CD14-positive monocyte (primary cell): ENCODE results near the gene FAM168A. TPM values are rescaled to one million over a fixed set of nuclear protein-coding genes. Genes with fewer than 3 reads are reported as not detected.
A peak's percentile ranks its signal among the peaks of the same experiment; 100 is the strongest.

Source experiments
- DNase-seq, 3 donors: peaks; one replicate each; pipeline ENCODE4 v3.0.0-alpha.2; 2011 to 2022
- H2AFZ ChIP-seq: 2 replicates; pipeline ENCODE4 v1.6.0; 2012; ENCODE audit warnings: mild to moderate bottlenecking, low read depth, low read length, inconsistent platforms; ENCODE audit not compliant: insufficient read depth, poor library complexity, severe bottlenecking
- H3K27ac ChIP-seq, 2 donors: 1 replicate in 1 of 2; 2 replicates in 1 of 2; pipeline ENCODE4 v1.5.1; 2012 to 2013; ENCODE audit warnings: low read length in 2 of 2, control low read depth in 1 of 2, inconsistent platforms in 1 of 2, low read depth in 1 of 2, mild to moderate bottlenecking in 1 of 2
- H3K27me3 ChIP-seq, 2 donors: one replicate each; pipeline versions ENCODE4 v1.6.0 to v1.6.1; 2011 to 2013; ENCODE audit warnings: low read length in 2 of 2; ENCODE audit not compliant: control insufficient read depth in 2 of 2, insufficient read depth in 2 of 2
- H3K36me3 ChIP-seq, 2 donors: replicated peaks in 1 of 2; 1 replicate in 1 of 2; 2 replicates in 1 of 2; pipeline versions ENCODE4 v1.5.1 to v1.6.1; 2012 to 2013; ENCODE audit warnings: low read length in 2 of 2, control low read depth in 1 of 2, inconsistent platforms in 1 of 2, mild to moderate bottlenecking in 1 of 2; ENCODE audit not compliant: insufficient read depth in 2 of 2, control insufficient read depth in 1 of 2
- H3K4me1 ChIP-seq, 2 donors: 1 replicate in 1 of 2; 2 replicates in 1 of 2; pipeline versions ENCODE4 v1.5.1 to v1.6.1; 2012 to 2013; ENCODE audit warnings: low read length in 2 of 2, control low read depth in 1 of 2, inconsistent platforms in 1 of 2, mild to moderate bottlenecking in 1 of 2, moderate library complexity in 1 of 2; ENCODE audit not compliant: insufficient read depth in 2 of 2, control insufficient read depth in 1 of 2
- H3K4me2 ChIP-seq: replicated peaks from 2 replicates; pipeline ENCODE3; 2012; ENCODE audit warnings: low read length, moderate library complexity, mild to moderate bottlenecking; ENCODE audit not compliant: poor library complexity, severe bottlenecking; ENCODE audit errors: extremely low read depth
- H3K4me3 ChIP-seq, 3 experiments: fragments of 200-600 bp in 1 of 3; sonication (generic) in 1 of 3; replicated peaks in 1 of 3; 1 replicate in 2 of 3; 2 replicates in 1 of 3; pipeline ENCODE4 v1.5.1; 2011 to 2013; ENCODE audit warnings: low read length in 3 of 3, mild to moderate bottlenecking in 3 of 3, control low read depth in 2 of 3, low read depth in 2 of 3, inconsistent platforms in 1 of 3, moderate library complexity in 1 of 3
- H3K79me2 ChIP-seq: 2 replicates; pipeline ENCODE4 v1.6.0; 2012; ENCODE audit warnings: mild to moderate bottlenecking, control low read depth, inconsistent platforms, low read length, moderate library complexity; ENCODE audit not compliant: insufficient read depth
- H3K9ac ChIP-seq: 2 replicates; pipeline ENCODE4 v1.6.0; 2017; ENCODE audit warnings: low read length, mild to moderate bottlenecking; ENCODE audit not compliant: insufficient read depth, poor library complexity, severe bottlenecking
- H3K9me3 ChIP-seq, 2 donors: replicated peaks in 1 of 2; 1 replicate in 1 of 2; 2 replicates in 1 of 2; pipeline versions ENCODE4 v1.5.1 to v1.6.1; 2012 to 2013; ENCODE audit warnings: low read length in 2 of 2, control low read depth in 1 of 2; ENCODE audit not compliant: control insufficient read depth in 1 of 2, insufficient read depth in 1 of 2
- H4K20me1 ChIP-seq: 2 replicates; pipeline ENCODE4 v1.6.0; 2012; ENCODE audit warnings: mild to moderate bottlenecking, low read length, control low read depth, moderate library complexity; ENCODE audit not compliant: insufficient read depth
- H3K27ac Mint-ChIP-seq, 7 donors: one replicate each; pipeline ENCODE4 v1.8.0; 2020; ENCODE audit warnings: mild to moderate bottlenecking in 7 of 7, mixed read lengths in 7 of 7, moderate library complexity in 6 of 7, inconsistent platforms in 2 of 7
- H3K27me3 Mint-ChIP-seq, 3 donors: one replicate each; pipeline ENCODE4 v1.8.0; 2021 to 2022; ENCODE audit warnings: low read depth in 3 of 3, mild to moderate bottlenecking in 3 of 3, mixed read lengths in 3 of 3, moderate library complexity in 3 of 3, inconsistent platforms in 1 of 3
- H3K36me3 Mint-ChIP-seq, 2 donors: one replicate each; pipeline ENCODE4 v1.8.0; 2020; ENCODE audit warnings: mixed read lengths in 2 of 2, inconsistent platforms in 1 of 2, mild to moderate bottlenecking in 1 of 2
- H3K4me1 Mint-ChIP-seq: one replicate; pipeline ENCODE4 v1.8.0; 2020; ENCODE audit warnings: mild to moderate bottlenecking, mixed read lengths
- H3K4me3 Mint-ChIP-seq, 2 donors: one replicate each; pipeline ENCODE4 v1.8.0; 2020; ENCODE audit warnings: mild to moderate bottlenecking in 2 of 2, mixed read lengths in 2 of 2, moderate library complexity in 1 of 2
- H3K9me3 Mint-ChIP-seq, 7 donors: one replicate each; pipeline ENCODE4 v1.8.0; 2020 to 2022; ENCODE audit warnings: mixed read lengths in 7 of 7, mild to moderate bottlenecking in 6 of 7, moderate library complexity in 6 of 7, inconsistent platforms in 2 of 7
- CTCF ChIP-seq: fragments of 200-600 bp; IDR thresholded peaks from one replicate; pipeline ENCODE4 v1.8.0; 2022; ENCODE audit warnings: antibody characterized with exemption, mild to moderate bottlenecking
- WGBS: methylation state at CpG from one replicate; pipeline ENCODE4 v1.1.5; 2013; ENCODE audit warnings: missing lambda C conversion rate; ENCODE audit not compliant: insufficient coverage; 5-methylcytosine and 5-hydroxymethylcytosine counted together
- intact Hi-C, 2 donors: fragments of 100-400 bp; cut with micrococcal nuclease; formaldehyde crosslinking; loops; one replicate each; pipeline versions ENCODE4 v1.15.0 to v1.15.1; 2023
- polyA plus RNA-seq, 3 donors: library from polyadenylated mRNA; depleted of rRNA in 1 of 3; unstranded in 2 of 3; stranded (reverse) in 1 of 3; fragments of 300-500 nt in 2 of 3; fragments of >200 nt in 1 of 3; fragmentation: Illumina TruSeq in 2 of 3; gene quantifications; 1 replicate in 2 of 3; 2 replicates in 1 of 3; pipeline ENCODE4 v1.2.3, GENCODE V29; 2012 to 2021

Gene FAM168A
- polyA plus RNA-seq, 3 donors, result 1.4 to 13.3 (median 2.1) TPM

- Histone ChIP-seq H3K4me1 (peaks cover 30% of the 10 kb centered on the region in 2 donors), H3K9me3 (no peaks in the 10 kb centered on the region), H3K4me2 (no peak overlapping the region), H3K27ac (no peak overlapping the region), H3K4me3 (no peak overlapping the region), H3K79me2 (peaks cover 46% of the 10 kb centered on the region), H3K36me3 (no peaks in the 10 kb centered on the region), H3K27me3 (no peaks in the 10 kb centered on the region), H3K9ac (no peak overlapping the region), H4K20me1 (peaks cover 9% of the 10 kb centered on the region), H2AFZ (no peak overlapping the region)
- 97% methylated on average over 4 of the region's 4 CpGs for WGBS
- intact Hi-C loops, result no loop called here
- Mint-ChIP-seq H3K27ac (no peak overlapping the region), H3K9me3 (no peaks in the 10 kb centered on the region), H3K27me3 (peaks cover 0 to 2% (median 0%) of the 10 kb centered on the region in 3 donors), H3K36me3 (no peaks in the 10 kb centered on the region), H3K4me1 (peaks cover 44% of the 10 kb centered on the region), H3K4me3 (no peak overlapping the region)
- no peak for TF ChIP-seq CTCF
- no peak for DNase-seq
Measured at GRCh38 chr11:73549376-73549775, 48.5 kb downstream of the FAM168A start.

DNA sequence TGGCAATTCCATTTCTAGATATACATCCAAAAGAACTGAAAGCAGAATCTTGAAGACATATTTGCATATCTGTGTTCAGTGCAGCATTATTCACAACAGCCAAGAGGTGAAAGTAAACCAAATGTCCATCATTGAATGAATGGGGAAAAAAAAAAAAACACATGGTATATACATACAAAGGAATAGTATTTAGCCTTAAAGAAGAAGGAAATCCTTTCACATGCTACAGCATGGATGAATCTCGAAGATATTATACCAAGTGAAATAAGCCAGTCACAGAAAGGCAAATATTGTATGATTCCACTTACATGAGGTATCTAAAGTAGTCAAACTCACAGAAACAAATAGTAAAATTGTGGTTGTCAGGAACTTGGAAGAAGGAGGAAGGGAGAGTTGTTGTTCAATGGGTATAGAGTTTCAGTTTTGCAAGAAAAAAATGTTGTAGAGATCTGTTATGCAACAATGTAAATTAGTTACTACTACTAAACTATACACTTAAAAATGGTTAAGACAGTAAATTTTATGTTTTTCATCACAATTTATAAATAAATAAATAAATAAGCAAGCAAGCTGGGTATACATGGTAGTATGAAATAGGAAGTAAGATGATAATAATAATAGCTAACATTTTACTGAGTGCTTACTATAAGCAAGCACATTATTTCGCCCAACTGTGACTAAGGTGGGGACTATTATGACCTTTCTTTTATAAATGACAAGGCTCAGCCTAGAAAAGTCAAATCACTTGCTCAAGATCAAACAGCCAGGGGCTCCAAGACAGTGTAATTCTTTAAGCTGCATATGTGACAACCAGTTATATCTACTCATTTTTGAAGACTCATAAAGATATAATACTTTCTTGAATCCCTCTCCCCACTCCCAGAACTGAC, 50.0 kb downstream of the FAM168A start:
- no peak for TF ChIP-seq CTCF
- peak overlapping the region in 1 of 2 donors; percentile 51 for H3K4me3 Mint-ChIP-seq
- Histone ChIP-seq H2AFZ (no peak overlapping the region), H3K79me2 (peaks cover 44% of the 10 kb centered on the region), H3K4me2 (peak overlapping the region; percentile 63), H4K20me1 (peaks cover 9% of the 10 kb centered on the region), H3K4me1 (peaks cover 30 to 36% of the 10 kb centered on the region in 2 donors), H3K36me3 (no peaks in the 10 kb centered on the region), H3K27me3 (no peaks in the 10 kb centered on the region), H3K27ac (peak overlapping the region in 1 of 2 donors; percentile 39), H3K9me3 (no peaks in the 10 kb centered on the region), H3K4me3 (peak overlapping the region in 1 of 3 experiments; percentile 35), H3K9ac (no peak overlapping the region)
- no CpG with 5 or more reads among the region's 2 CpGs for WGBS
- DNase-seq, result peak in 2 of 3 donors; percentile 14 to 41
- intact Hi-C loops, result no loop called here
- peaks cover 48% of the 10 kb centered on the region for H3K4me1 Mint-ChIP-seq
- H3K36me3 Mint-ChIP-seq, result no peaks in the 10 kb centered on the region
- no peaks in the 10 kb centered on the region for H3K9me3 Mint-ChIP-seq
- peaks cover 0 to 2% (median 0%) of the 10 kb centered on the region in 3 donors for H3K27me3 Mint-ChIP-seq
- peak overlapping the region; percentile 50 to 87 (median 73) for H3K27ac Mint-ChIP-seq
